Glomerular visceral epithelial cell (primary cell): ENCODE data around the gene RGS10.
"Not testable (repeated sequence)": the region's sequence is repeated elsewhere in the genome, so short reads cannot be mapped to it uniquely, and the experiment has no call there.

Experiments
- DNase-seq: peaks from one replicate; pipeline ENCODE4 v3.0.0-alpha.2; 2016; ENCODE audit errors: extremely low spot score

RGS10 gene

DNA sequence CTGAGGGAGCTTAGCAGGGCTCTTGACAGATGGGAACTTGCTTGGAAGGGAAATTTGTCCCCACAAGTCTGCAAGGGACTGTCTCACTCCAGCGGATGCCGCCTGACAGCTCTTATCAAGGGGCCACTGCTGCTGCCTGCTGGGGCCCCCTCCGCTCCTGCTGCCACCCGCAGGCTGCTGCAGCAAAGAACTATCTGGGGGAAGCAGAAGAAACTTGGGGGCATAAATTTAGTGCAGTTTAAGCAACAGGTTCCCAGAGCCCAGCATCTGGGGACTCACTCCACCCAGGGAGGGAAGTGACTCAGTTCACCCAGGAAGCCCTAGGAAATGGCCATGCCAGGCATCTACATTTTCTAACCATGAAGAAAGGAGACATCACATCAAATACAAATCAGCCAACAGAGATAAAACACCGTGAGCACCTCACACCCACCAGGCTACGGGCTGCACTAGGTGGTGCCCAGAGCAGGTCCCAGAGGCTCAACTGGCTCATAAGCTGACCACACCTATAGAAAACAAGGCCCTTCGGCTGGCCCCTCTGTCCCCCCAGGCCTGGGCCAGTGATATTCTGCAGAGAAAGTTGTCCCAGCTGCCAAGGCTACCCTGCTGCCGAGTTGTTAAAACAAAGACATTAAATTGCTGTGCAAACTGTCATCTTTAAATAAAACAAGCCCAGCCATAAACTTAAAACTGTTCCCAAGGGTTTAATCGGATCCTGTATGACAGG is 3.7 kb downstream of the RGS10 start:
- DNase-seq: no peak

DNA sequence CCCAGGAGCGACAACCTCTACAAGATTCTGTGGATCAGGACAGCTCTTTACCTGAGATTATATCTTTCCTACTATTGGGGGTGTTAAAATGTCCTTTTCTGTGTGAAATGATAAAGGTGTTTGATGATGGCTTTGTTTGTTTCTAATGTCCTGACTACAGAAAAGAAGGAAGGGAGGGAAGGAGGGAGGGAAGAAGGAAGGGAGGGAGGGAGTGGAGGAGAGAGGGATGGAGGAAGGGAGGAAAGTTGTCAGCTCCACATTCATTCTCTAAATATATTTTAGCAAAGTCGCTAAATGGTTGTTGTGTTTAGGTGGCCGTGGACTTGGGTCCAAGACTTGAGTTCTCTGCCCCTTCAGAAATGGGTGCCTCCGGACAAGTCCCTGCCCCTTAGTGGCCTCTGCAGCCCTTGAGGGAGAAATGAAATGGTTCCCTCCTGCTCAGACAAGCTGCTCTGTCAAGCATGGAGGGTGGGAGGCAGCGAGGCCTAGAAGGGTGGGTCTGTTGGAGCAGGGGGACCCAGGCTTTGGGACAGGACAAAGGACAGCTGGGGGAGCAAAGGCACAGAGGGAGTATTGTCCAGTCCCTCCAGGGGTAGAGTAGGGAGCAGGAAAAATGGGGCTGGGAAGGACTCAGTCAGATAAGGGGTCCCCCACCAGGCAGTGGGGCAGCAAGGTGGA is 4.4 kb downstream of the RGS10 start:
- no peak for DNase-seq

DNA sequence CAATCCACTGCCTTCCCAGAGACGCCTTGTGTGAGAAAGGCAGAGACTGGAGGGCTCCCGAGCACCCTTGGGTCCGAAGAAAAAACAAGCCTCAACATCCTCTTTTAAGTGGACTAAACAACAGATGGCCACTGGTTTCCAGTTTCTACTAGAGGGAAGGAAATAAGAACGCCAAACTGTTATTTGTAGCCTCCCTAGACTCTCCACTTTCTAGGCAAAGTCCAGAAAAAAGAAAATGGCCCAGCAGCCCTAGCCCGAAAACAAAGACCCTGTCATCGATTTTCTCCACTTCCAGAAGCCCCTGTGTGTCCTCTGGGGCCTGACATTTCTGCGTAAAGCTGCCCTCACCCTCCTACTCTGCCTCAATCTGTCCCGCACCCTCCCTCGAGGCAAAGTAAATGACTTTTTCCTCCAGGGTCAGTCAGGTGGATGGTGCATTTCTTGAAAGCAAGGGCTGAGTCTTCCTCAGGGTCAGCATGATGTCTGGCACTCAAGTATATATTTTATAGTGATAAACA is 6.0 kb downstream of the RGS10 start:
- no peak for DNase-seq

DNA sequence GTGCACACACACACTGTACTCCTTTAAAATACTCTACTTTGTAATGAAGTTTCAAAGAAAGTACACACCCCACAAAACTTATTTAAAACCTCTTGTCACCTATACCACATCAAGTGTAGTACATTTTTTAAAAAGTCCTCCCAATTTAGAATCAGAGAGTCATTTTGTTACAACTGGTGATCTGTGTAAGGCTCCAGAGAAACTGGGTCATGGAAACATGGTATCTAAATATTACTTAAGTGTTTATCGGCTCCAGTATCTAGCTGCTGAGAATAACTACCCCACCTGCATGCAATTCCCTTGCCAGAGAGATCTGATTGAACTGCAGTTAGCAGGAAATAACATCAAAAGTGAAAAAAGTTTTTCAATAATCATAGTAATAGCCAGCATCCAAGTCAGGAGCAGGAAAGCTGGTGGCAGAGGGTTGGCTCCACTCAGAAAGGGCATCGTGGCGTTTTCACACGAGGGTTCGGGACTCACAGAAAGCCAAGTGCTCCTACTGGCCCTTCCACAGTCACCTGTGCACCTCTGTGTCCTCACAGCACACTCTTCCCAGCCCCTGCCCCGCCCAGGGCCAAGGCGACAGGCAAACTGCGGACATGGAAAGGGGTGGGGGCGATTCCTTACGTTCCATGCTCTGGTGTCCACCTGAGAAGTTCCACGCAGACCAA is 6.5 kb downstream of the RGS10 start:
- no peak for DNase-seq

DNA sequence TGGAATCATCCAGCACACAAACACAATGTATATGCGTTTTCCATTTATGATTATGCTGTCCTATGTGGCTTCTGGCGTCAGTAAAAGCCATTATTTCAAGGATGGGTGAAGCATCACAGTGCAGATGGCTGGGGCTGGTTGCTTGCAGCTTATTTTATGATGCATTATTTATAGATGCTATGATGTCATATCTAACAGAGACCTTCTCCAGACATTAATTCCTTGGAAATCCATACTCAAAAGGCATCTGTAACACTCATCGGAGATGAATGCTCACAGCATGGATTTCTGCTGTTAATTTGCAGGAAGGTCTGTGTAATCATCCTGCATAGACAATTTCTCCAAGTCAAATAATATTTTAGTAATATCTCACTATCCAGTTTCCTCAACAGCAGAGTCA is 7.2 kb downstream of the RGS10 start:
- no peak for DNase-seq

DNA sequence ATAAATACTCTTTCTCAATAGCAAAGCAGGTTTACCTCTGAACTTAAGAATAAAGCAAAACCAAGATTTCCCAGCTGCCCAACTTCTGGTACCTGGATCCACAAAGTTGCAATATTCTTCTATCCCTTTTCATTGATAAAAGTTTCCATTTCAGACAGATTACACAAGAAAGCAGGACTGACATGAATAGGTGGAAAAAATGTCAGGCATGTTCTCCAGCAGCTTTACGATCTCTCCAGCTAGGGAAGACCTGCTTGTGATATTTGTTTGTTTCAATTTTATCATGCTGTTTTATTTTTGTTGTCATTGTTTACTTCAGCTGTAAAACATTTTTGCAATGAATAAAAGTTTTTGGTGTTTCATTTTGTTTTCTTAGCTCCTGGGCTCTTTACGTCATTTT is 9.0 kb downstream of the RGS10 start:
- DNase-seq: no peak

DNA sequence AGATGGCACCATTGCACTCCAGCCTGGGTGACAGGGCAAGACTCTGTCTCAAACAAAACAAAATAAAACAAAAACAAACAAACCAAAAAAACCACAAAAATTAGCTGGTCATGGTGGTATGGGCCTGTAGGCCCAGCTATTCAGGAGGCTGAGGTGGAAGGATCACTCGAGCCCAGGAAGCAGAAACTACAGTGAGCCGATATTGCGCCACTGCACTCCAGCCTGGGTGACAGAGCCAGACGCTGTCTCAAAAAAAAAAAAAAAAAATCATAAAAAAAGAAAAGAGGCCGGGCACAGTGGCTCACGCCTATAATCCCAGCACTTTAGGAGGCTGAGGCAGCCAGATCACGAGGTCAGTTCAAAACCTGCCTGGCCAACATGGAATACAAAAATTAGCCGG is 9.7 kb downstream of the RGS10 start:
- not testable (repeated sequence) for DNase-seq

DNA sequence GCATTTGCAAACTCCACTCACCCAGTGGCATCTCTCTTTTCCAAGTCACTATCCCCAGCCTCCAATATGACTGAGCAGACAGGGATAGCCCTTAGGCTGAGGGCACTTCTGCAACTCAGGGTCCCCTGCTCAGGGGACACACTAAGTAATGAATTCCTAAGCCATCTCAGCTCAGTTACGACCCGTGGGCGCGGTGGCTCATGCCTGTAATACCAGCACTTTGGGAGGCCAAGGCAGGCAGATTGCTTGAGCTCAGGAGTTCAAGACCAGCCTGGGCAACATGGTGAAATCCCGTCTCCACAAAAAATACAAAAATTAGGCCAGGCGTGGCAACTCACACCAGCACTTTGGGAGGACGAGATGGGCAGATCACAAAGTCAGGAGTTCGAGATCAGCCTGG is 10.3 kb downstream of the RGS10 start:
- not testable (repeated sequence) for DNase-seq

DNA sequence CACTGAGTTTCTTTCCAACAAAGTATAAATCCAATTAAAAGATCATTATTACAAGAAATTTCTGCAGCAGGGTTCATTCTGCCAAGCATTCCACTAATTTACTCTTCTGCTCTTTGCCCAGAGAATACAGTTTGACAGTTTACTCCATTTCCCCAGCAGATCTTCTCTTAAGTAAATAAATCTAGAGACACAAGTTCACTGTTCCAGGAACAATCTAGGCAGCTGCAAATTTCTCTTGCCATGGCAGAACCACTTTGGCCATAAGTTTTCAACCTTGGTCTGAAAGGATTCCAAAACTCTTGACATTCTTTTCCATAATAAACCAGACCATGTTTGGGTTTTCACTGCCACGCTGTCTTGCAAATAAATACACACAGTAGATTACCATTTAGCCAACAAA is 11.5 kb downstream of the RGS10 start:
- DNase-seq: no peak

DNA sequence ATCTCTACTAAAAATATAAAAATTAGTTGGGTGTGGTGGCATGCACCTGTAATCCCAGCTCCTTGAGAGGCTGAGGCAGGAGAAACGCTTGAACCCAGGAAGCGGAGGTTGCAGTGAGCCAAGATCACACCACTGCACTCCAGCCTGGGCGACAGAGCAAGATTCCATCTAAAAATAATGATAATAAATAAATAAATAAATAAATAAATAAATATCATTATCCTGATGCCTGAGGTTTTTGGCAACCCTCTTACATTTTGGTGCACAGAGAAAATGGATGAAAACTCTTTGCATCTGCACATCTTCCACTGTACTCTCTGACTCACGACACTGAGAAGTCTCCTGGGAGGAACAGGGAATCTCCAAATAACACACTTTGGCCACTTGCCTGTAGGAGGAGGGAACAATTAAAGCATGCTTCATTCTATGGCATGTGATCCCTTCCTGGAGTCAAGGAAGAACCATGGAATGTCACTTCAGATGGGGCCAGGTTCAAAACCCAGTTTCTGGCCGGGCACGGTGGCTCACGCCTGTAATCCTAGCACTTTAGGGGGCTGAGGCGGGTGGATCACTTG is 13.8 kb downstream of the RGS10 start:
- not testable (repeated sequence) for DNase-seq

DNA sequence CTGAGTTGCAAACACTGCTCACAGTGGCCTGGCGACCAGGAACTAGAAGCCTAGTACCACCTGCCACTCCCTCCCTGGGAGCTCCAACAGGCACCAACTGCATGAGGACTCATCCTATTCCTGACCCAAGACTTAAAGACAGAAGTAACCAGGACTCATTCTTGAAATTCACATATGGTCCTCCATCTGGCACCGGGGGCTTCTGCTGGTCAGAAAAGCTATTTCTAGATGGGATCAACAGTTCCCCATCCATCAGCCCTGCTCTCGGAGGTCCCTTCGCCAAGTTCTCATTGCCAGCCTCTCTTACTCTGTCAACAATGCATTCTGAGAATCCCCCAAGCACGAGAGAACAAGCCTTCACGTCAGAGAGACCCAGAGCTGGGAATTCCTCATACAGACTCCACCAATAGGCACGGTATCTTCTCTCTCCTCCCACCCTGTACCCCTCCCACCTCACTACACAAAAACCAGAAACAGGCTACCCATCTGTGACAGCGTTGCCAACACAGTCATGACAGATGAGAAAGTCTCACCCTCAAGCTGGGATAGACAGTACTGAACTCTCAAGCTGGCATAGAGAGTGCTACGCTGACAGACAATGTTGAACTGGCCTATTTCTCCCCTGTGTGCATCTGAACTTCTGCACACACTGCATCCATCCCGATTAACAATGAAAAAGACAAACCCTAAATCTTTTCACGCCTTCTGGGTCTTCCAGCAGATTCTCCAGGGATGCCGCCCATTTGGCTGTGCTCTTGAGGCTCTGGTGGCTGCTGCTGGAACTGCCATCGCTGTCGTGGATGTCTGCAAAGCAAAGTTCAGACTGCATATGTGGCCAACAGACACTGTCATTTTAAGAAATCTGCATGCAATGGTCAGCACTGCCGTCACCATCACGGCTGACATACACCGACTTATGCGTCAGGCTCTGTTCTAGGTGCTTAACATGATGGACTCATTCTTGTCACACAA is 15.6 kb downstream of the RGS10 start:
- no peak for DNase-seq

DNA sequence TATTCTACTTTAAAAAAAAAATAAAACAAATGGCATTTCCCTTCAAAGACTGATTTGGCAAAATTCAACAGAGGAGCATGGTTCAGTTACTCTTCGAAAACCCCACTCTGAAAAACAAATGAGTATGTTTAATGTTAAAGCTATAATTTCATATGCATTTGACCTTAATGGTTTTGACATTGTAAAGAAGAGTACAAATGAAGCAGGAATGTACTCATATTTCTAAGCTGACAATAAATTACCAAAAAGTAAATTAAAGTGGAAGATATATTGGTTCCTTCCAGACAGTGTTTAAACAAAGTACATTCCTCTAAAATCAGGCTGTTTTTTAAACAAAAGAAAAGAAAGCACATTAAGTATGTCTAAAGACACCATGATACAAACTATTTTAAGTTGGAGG is 16.4 kb downstream of the RGS10 start:
- no peak for DNase-seq

DNA sequence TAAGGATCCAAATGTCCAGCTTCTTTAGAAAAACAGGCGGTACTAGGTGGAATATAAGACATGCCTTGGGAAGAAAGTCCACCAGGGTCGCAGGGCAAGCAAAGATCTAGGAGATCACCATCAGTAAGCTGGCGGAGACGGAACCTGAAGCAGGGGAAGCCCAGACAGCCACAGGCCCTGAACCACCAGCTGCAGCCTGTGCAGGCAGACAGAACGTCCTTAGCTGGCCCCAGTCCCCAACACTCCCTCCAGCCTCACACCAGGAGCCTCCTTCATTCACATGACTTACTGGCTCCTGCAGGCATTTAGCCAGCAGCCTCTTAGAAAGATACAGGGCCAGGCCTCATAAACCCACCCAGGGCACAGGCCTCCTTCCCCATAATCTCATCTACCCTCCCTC is 17.4 kb downstream of the RGS10 start:
- DNase-seq: no peak

DNA sequence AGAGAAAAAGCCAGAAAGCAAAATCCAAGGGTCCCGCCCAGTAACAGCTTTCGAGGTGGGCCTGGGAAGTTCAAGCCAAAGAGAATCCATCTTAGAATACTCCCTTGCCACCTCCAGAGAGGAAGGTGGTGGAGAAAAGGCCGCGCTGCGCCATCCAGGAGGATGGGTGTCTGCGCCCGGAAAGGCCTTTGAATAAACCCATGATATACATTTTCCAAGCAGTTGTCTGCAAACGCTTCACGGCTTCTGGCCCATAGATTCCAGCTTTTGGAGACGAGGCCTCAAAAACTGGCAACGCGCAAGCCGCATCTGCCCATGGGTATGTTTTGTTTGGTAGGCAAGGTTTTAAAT is 17.8 kb downstream of the RGS10 start:
- DNase-seq: no peak

DNA sequence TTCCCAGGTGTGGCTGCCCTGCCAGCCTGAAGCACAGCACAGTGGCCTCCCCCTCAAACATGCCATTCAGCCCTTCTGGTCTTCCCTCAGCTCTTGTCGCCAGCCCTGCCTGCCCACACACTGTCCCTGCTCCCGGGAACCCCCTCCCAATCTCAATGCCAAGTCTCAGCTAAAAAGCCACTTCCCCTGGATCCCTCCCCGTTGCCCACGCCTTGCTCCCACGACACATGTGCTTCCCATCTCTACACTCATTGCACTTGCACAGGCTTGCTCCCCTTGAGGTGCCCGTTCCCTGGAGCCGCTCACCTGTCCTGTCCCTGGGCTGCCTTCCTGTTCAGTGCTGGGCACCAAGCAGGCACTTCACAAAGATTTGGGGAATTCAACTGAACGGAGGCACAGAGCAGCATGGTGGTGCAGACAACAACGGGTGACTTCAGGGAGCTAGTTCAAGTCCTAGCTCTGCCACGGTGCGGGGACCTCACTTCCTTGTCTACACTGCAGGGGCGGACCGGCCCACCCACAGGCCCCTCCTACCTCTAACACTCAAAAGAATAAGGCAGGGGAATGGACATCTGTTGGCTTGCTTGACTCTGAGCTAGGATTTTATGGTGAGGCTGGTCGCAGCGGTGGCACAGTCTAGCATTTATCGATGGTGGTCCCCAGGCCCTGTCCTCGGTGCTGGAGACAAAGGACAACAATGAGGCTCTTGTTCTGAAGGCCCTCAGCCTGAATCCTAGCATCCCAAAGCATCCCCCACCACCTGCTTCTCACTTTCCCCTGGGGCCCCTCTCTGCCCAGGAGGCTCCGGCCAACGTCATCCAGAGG is 18.4 kb downstream of the RGS10 start:
- DNase-seq: no peak

DNA sequence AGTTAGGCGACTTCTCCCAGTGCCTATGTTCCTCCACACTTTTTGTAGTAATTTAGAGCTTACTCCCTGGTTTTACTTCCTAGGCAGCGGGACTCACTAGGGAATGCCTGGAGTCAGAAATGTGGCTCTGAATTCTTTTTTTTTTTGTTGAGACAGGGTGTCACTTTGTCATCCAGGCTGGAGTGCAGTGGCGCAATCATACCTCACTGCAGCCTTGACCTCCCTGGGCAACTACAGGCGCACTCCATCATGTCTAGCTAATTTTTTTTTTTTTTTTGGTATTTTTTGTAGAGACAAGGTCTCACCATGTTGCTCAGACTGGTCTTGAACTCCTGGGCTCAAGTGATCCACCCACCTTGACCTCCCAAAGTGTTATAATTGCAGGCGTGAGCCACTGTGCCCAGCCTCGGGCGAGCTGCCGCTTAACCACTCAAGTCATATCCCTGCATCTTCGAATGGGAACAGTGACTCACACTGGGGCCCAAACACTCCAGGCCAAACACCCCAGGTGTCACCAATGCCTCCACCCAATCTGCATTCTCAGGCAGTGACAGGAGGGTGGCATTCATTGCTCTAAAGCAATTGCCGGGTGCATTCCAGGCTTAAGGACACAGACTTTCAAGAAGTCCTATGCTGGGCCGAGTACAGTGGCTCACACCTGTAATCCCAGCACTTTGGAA is 19.6 kb downstream of the RGS10 start:
- DNase-seq: no peak

DNA sequence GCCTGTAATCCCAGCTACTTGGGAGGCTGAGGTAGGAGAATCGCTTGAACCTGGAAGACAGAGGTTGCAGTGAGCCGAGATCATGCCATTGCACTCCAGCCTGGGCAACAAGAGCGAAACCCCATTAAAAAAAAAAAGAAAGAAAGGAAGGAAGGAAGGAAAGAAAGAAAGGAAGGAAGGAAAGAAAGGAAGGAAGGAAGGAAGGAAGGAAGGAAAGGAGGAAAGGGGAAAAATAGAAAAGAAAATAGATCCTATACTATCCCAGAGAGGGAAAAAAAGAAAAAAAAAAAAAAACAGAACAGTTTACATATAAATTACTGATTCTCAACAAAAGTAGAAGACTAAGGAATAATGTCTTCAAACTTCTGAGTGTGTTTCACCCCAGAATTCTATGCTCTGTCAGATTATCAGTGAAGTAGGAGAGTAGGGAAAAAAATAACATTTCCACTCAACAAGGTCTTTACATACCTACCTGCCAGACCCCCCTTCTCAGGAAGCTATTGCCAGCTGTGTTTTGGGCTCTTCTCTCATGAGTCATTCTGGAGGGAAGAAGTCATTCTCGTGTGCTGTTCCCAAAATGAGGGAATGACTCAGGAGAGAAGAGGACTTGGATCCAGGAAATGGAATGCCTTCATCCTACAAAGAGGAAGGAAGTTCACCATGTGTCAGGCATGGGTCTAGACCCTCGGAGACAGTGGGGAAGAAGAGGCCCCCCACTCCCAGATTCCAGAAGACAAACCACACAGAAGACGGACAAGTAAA is 20.9 kb downstream of the RGS10 start:
- peak; percentile 68 for DNase-seq

DNA sequence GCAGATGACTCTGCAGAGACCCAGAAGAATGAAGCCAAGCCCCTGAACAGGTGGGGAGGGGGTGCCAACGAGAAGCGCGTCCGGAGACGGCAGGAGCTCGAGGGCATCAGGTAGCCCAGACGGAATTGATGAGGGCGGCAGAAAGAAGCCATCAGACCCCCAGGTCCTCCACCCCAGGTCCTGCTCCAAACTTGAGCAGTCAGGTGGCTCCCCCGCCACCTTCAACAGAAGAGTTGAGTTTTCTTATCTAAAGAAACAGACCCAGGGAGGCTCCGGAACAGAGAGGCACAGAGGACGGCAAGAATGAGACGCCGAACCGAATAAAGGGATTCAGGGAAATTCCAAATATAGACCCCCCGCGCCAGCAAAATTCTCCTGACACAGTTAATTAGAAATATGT is 22.2 kb downstream of the RGS10 start:
- no peak for DNase-seq

DNA sequence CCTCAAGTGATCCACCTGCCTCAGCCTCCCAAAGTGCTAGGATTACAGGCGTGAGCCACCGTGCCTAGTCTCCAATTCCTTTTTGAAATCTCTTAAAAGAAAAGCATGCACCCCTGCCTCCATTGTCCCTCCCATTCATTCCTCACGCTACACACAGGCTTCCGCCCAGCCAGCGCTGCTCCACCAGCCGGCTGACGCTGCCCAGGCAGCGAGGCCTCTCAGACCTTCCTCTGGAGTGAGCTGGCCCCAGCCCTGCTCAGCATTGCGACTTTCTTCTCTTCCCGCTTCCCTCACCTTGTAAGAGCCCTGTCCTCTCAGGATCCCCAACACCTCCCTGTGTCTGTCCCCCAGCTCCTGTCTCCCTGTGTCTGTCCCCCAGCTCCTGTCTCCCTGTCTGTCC is 23.6 kb downstream of the RGS10 start:
- DNase-seq: no peak
